Amniotic stem cell (primary cell): ENCODE data around the gene PLEKHM1.
A peak's percentile ranks its signal among the peaks of the same experiment; 100 is the strongest.
"Not testable (repeated sequence)": the region's sequence is repeated elsewhere in the genome, so short reads cannot be mapped to it uniquely, and the experiment has no call there.

Source experiments
- DNase-seq: peaks from one replicate; lab custom pipeline; 2025; lab: John Stamatoyannopoulos, UW

The PLEKHM1 gene

DNA sequence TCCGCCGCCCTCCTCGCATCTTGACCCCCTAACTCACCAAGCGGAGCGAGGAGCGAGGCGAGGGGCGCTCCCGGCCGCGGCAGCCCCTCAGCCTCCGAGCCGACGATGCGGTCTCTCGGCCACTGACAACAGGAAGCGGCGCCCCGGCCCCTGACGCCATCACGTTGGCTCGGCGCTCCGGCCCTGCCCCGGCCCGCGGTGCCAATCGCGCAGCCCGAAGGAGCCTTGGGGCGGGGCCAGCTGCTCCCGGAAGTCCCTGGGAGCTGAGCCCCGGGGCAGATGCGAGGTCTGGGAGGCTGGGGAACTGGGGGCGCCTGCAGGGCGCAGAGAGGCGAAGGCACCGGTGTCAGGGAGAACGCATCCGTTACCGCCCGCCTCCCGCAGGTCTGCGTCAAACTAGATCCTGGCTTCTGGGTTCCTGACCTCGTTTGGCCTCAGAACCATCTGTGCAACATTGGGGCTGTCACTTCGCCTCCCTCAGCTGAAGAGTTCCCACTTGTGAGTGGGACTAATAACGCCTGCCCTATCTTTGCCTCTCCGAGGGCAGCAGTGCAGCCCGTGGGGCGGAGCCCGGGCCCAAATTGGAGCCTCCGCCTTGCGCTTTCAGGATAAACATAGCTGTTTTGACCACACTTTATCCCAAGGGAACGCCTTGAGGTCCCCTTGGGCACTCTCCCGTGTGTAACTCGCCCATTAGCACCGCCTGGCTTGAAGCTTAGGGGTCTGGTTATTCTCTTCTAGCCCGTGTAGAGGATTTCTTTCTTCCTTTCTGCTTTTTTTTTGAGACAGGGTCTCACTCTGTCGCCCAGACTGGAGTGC is at the start of gene PLEKHM1:
Gene PLEKHM1, minus strand, starts transcription at position 107 of the 819 bp plus-strand sequence. CDS start 8,237 bp downstream, outside the sequence.
- DNase-seq: peak; percentile 48

DNA sequence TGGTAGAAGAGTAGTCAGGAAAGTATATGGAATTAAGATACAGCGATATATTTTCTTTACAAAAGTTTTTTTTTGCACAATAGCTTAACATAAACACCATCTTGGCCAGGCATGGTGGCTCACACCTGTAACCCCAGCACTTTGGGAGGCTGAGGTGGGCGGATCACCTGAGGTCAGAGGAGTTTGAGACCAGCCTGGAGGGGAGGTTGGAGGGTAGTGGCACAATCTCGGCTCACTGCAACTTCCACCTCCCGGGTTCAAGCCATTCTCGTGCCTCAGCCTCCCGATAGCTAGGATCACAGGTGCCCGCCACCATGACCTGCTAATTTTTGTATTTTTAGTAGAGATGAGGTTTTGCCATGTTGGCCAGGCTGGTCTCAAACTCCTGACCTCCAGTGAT is 47.6 kb upstream of the PLEKHM1 start:
- DNase-seq: not testable (repeated sequence)

GRCh38 chr17:45506072-45506471 is 15.6 kb upstream of the PLEKHM1 start:
- DNase-seq: not testable (repeated sequence)

GRCh38 chr17:45505183-45505582 is 14.7 kb upstream of the PLEKHM1 start:
- not testable (repeated sequence) for DNase-seq

DNA sequence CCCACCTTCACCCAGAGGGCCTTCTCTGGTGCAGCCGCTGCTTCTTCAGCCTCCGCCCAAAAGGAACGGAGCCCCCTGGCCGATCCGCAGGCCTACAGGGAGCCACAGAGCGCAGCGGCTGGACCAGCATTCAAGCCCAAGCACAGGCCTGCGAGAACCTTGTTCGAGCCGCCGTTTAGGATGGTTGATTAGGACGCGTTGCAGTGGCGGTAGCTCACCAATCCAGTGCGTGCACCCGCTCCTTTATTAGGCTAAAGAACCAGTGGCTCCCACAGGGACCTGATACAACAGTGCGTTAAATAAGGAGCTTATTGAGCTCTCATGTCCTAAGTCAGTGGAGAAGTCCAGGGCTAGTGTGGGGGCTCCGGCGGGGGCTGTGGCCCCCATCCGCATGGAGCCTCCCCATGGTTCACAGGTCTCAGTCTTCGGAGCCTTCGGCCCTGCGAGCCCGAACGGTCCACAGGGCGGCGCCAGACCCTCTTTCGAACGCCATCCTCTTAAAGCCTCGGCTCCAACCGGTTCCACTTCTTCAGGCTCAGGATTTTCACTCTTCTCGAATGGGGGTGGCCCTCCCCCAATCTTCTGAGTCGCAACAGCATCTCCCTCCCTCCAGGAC is 10.7 kb upstream of the PLEKHM1 start:
- not testable (repeated sequence) for DNase-seq

DNA sequence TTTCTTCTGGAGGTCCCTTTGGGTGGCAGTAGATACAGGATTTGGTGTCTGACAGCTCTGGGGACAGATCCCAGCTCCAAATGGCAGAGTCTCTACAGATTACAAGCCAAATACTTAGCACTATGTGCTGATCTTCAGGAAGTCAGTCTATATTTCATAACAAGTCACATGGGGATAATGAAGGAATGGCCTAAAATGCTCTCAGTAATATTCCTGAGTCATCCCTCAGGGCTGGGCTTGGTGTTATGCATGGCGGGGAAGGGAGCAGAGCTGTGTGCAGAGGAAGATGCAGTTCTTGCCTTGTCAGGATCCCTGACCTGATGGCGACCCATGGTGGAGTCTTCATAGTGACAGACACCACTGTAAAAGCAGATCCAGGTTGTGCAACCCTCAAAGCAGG is 10.0 kb upstream of the PLEKHM1 start:
- not testable (repeated sequence) for DNase-seq

- DNase-seq: not testable (repeated sequence)
Observed at GRCh38 chr17:45499208-45499607, 8.7 kb upstream of the PLEKHM1 start.

GRCh38 chr17:45498377-45498776 is 7.9 kb upstream of the PLEKHM1 start:
- DNase-seq: not testable (repeated sequence)

- DNase-seq: not testable (repeated sequence)
Observed at GRCh38 chr17:45497449-45497848, 6.9 kb upstream of the PLEKHM1 start.

DNA sequence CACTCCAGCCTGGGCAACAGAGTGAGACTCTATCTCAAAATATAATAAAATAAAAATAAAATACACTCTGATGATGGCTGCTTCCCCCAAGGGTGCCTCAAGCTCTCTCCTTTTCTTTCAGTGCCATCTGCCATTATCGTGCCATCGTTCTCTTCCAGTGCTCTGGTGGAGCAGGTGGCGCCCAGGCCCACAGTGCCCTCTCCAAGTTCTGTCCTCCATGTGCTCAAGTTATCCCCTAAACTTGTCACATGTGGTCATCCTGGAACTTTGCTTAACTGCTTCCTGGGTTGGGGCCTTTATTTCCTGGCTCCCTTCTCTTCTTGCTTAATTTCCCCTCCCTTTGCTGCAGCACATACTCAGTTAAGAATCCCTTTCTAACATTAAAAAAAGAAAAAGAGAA is 6.0 kb upstream of the PLEKHM1 start:
- DNase-seq: not testable (repeated sequence)

DNA sequence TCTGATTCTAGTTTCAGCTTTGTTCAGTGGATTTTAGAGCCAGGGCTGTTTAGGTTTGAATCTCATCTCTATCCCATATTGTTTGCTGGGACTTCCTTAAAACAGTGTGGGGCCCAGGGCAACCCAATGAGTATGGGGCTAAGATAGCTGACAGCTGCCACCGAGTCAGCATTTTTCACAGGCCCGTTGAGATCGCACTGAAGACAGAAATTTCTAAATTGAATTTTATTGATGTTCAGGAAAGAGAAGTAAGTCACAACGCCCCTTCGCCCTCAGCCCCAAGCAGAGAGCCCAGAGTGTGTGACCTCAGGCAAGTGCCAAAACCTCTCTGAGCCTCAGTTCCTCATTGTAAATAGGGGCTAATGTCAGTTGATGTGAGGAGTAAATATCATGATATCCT is 4.0 kb upstream of the PLEKHM1 start:
- DNase-seq: not testable (repeated sequence)

DNA sequence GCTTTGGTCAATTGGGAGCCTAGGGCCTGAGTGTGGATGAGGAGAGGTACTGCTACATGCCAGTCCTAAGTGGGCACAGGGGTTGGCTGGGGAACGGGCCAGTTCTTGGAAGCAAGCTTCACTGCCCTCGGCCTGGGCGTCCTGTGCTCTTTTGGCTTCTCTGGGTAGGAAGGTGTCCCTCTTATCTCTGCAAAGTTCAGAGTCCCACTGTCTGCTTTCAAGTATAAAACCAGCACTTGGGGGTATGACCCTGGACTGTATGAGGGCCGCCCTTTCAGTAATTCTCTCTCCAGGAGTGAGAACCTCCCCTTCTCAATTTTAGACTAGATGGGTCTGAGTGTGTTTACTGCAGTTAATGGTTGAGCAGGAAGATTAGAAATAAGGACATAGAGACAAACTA is 1.6 kb upstream of the PLEKHM1 start:
- DNase-seq: not testable (repeated sequence)

DNA sequence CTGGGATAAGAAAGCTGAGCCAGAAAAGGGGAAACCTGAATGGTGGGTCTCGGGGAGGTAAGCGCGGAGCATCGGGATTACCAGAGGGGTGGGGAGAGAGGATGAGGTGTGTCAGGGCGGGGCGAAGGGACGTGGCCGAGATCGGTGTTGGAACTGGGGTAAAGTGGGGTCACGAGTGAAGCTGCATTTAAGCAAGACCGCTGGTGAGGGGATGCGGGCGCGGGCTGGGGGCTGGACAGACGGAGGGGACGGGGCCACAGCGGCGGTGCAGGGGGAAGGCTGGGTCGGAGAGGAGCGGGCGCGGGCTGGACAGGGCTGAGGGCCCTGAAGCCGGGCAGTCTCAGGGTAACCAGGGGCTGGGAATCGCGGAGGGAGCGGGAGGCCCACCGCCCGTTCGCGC is 323 bp downstream of the PLEKHM1 start:
- not testable (repeated sequence) for DNase-seq

GRCh38 chr17:45487704-45488103 is 2.8 kb downstream of the PLEKHM1 start:
- DNase-seq: peak; percentile 58

DNA sequence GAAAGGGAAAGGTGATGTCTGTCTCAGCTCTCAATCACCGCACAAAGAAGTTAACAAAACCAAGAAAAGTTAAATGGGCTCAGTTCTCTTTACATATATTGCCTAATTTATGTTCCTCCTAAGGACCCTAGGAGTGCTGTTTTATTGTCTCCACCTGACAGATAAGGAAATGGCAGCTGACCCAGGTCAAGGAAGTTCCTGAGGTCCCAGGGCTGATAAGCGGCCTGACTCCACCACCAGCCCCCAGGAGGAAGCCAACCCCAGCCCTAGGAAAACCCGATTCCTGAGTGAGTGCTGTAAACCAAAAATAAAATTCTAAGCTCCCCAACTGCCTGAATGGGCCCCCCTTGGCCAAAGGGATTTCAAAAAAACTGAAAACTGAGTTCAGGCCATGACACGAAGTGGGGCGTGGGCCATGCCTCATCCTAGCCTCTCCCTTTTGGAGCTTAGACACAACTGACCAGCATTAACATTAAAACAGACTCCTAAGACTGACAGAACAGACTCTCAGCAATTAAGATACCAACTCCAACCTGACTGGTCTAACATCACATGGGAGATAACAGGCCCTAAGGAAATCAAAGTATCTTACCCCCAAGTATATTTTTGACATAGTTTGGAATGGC is 6.8 kb downstream of the PLEKHM1 start:
- DNase-seq: not testable (repeated sequence)

DNA sequence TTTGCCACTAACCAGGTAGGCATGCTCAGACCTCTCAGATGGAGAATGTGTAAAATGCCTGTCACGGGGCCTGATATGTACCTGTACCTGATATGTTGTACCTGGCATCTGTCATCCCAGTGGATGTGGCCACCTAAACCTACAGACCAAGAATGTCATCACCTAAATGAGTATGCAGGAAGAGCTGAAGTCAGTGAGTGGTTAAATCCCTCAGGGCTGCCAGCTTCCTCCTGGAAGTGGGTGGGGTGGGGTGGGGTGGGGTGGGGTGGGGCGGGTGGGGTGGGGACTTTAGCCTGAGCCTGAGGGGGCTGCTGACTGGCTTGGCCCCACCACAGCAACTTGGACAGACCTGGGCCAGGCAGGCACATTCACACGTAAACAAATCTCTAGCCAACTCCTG is 7.3 kb downstream of the PLEKHM1 start:
- not testable (repeated sequence) for DNase-seq

GRCh38 chr17:45482317-45482716 is 8.2 kb downstream of the PLEKHM1 start:
- DNase-seq: not testable (repeated sequence)

DNA sequence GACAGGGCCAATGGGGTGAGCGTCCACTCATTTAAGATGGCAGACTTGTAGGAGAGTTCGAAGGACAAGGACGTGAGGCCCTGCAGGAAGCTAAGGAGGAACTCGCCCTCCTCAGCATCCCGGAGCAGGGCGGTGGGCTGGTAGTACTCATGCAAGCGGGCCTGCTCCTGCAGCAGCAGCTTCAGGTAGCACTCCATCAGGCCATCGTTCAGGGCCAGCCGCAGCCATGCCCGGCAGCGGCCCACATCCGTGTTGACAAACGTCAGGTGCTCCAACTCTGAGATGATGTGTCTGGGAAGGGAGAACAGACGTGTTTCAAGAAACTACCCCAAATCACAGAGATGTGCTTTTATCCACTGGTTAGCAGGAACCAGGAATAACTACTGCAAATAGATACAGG is 15.1 kb downstream of the PLEKHM1 start:
- not testable (repeated sequence) for DNase-seq

GRCh38 chr17:45472249-45472648 is 18.3 kb downstream of the PLEKHM1 start:
- DNase-seq: not testable (repeated sequence)

DNA sequence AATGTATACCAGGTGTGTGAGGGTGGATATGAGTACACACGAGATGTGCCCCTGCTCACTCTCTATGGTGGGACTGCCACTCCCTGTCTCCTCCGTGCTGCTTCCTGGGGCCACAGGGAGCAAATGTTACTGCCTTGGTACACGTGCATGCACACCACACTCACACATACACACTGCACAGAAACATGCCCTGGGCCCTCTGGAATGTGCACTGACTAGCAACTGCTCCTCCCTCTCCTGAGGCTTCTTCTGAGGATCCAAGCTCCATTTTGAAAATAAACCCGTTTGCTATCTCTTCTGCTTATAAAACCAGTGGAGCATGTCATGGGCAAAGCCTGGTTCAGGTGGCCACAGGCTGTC is 21.3 kb downstream of the PLEKHM1 start:
- not testable (repeated sequence) for DNase-seq

GRCh38 chr17:45468293-45469203 is 22.0 kb downstream of the PLEKHM1 start:
- not testable (repeated sequence) for DNase-seq
